Retinal pigment epithelial cell (primary cell): ENCODE results near the gene UGT8.

Source experiments
- DNase-seq: peaks from one replicate; pipeline ENCODE4 v3.0.0-alpha.2; 2010; ENCODE audit warnings: low read depth
- H3K4me3 ChIP-seq: 2 replicates; pipeline ENCODE4 v1.5.1; 2011; ENCODE audit warnings: mild to moderate bottlenecking, low read length, control low read depth, moderate library complexity
- TF ChIP-seq, protein P1 (sequence below): conservative IDR thresholded peaks from 2 replicates; pipeline ENCODE4 v1.5.1; 2011; ENCODE audit warnings: low read depth, low read length, control low read depth, inconsistent platforms

UGT8 gene

DNA sequence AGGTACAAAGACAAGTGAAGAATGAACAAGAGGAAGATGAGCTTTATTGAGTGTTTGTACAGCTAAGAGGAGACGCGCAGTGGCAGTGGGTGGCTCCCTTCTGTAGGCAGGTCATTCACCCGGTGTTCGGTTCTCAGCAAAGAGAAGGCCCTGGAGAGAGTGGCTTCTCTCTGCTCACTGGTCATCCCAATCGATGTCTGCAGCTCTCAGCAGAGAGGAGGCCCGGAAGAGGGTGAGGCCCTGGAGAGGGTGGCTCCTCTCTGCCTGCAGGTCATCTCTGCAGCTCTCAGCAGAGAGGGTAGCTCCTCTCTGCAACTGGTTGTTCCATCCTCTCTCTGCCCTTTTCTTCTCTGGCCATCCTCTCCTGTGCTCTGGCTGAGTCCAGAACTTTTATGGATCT lies 126.5 kb downstream of the UGT8 start:
- no peak overlapping the region for H3K4me3 ChIP-seq
- TF ChIP-seq, protein P1, sequence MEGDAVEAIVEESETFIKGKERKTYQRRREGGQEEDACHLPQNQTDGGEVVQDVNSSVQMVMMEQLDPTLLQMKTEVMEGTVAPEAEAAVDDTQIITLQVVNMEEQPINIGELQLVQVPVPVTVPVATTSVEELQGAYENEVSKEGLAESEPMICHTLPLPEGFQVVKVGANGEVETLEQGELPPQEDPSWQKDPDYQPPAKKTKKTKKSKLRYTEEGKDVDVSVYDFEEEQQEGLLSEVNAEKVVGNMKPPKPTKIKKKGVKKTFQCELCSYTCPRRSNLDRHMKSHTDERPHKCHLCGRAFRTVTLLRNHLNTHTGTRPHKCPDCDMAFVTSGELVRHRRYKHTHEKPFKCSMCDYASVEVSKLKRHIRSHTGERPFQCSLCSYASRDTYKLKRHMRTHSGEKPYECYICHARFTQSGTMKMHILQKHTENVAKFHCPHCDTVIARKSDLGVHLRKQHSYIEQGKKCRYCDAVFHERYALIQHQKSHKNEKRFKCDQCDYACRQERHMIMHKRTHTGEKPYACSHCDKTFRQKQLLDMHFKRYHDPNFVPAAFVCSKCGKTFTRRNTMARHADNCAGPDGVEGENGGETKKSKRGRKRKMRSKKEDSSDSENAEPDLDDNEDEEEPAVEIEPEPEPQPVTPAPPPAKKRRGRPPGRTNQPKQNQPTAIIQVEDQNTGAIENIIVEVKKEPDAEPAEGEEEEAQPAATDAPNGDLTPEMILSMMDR: no peak

DNA sequence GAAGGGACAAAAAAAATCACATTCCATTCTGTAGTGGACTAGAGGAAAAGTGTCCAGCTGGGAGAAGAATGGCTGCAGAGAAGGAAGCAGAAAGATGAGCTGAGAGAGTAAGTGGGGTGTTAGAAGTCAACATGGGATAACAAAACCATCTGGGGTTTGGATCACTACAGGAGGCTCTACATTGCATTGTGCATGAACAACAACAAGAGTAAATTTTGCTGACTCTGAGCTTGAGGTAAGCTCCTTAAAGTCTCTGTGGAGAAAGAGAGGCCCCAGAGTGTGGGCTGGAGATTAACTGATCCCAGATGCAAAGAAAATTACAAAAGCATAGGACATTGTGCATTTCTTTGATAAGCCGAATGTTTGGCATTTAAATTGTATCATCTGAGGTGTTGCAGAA lies 128.9 kb downstream of the UGT8 start:
- DNase-seq: no peak
- TF ChIP-seq, protein P1: no peak
- H3K4me3 ChIP-seq: no peak overlapping the region

More for the DNA sequence above, 126.5 kb downstream of the UGT8 start:
- DNase-seq: no peak
